HEK293 (cell line): ENCODE results near the gene MLLT6.
A peak's percentile ranks its signal among the peaks of the same experiment; 100 is the strongest.

Source experiments
- BCL11B ChIP-seq: fragments of 450-650 bp; formaldehyde crosslinking; IDR thresholded peaks from 2 replicates; pipeline ENCODE4 v1.5.1; 2016; ENCODE audit warnings: low read depth, missing biosample characterization, missing genetic modification characterization
- FEZF1 ChIP-seq: fragments of 450-650 bp; formaldehyde crosslinking; IDR thresholded peaks from 2 replicates; pipeline ENCODE4 v1.5.1; 2016; ENCODE audit warnings: missing biosample characterization, missing genetic modification characterization
- GLIS2 ChIP-seq: fragments of 450-650 bp; formaldehyde crosslinking; IDR thresholded peaks from 2 replicates; pipeline ENCODE4 v1.5.1; 2016; ENCODE audit warnings: missing biosample characterization, missing genetic modification characterization
- HOXA7 ChIP-seq: sonication (generic); formaldehyde crosslinking; IDR thresholded peaks from 2 replicates; pipeline ENCODE4 v1.8.1; 2022; ENCODE audit warnings: missing genetic modification reagents, borderline replicate concordance
- HOXD13 ChIP-seq: sonication (generic); formaldehyde crosslinking; IDR thresholded peaks from 2 replicates; pipeline ENCODE4 v1.8.0; 2022; ENCODE audit warnings: missing genetic modification reagents, borderline replicate concordance
- IKZF3 ChIP-seq: fragments of 450-650 bp; IDR thresholded peaks from 2 replicates; pipeline ENCODE4 v1.5.0; 2018; ENCODE audit warnings: missing biosample characterization, mild to moderate bottlenecking, missing genetic modification characterization, moderate library complexity
- KLF1 ChIP-seq: fragments of 450-650 bp; formaldehyde crosslinking; IDR thresholded peaks from 2 replicates; pipeline ENCODE4 v1.5.1; 2016; ENCODE audit warnings: missing biosample characterization, missing genetic modification characterization
- KLF16 ChIP-seq: fragments of 450-650 bp; formaldehyde crosslinking; IDR thresholded peaks from 2 replicates; pipeline ENCODE4 v1.5.1; 2017; ENCODE audit warnings: missing biosample characterization, missing genetic modification characterization
- SP7 ChIP-seq: fragments of 450-650 bp; formaldehyde crosslinking; IDR thresholded peaks from 2 replicates; pipeline ENCODE4 v1.5.1; 2016; ENCODE audit warnings: missing biosample characterization, missing genetic modification characterization
- ZBTB48 ChIP-seq: fragments of 450-650 bp; formaldehyde crosslinking; IDR thresholded peaks from 2 replicates; pipeline ENCODE4 v1.5.1; 2016; ENCODE audit warnings: missing biosample characterization, missing genetic modification characterization
- ZBTB7A ChIP-seq: fragments of 450-650 bp; formaldehyde crosslinking; IDR thresholded peaks from 2 replicates; pipeline ENCODE4 v1.5.1; 2016; ENCODE audit warnings: low read depth, missing biosample characterization, missing genetic modification characterization
- ZBTB8A ChIP-seq: fragments of 450-650 bp; formaldehyde crosslinking; IDR thresholded peaks from 2 replicates; pipeline ENCODE4 v1.5.1; 2016; ENCODE audit warnings: missing biosample characterization, missing genetic modification characterization
- ZIC2 ChIP-seq: fragments of 450-650 bp; formaldehyde crosslinking; IDR thresholded peaks from 2 replicates; pipeline ENCODE4 v1.5.1; 2016; ENCODE audit warnings: missing biosample characterization, missing genetic modification characterization
- ZNF146 ChIP-seq: fragments of 450-650 bp; formaldehyde crosslinking; IDR thresholded peaks from 2 replicates; pipeline ENCODE4 v1.5.1; 2016; ENCODE audit warnings: missing biosample characterization, missing genetic modification characterization
- ZNF223 ChIP-seq: fragments of 450-650 bp; formaldehyde crosslinking; IDR thresholded peaks from 2 replicates; pipeline ENCODE4 v1.5.1; 2016; ENCODE audit warnings: missing biosample characterization, missing genetic modification characterization
- ZNF335 ChIP-seq: fragments of 450-650 bp; formaldehyde crosslinking; conservative IDR thresholded peaks from 2 replicates; pipeline ENCODE4 v1.5.1; 2016; ENCODE audit warnings: missing biosample characterization, missing genetic modification characterization
- ZNF366 ChIP-seq: fragments of 450-650 bp; formaldehyde crosslinking; conservative IDR thresholded peaks from 2 replicates; pipeline ENCODE4 v1.5.1; 2016; ENCODE audit warnings: missing biosample characterization, missing genetic modification characterization
- ZNF501 ChIP-seq: fragments of 450-650 bp; formaldehyde crosslinking; IDR thresholded peaks from 2 replicates; pipeline ENCODE4 v1.5.1; 2016; ENCODE audit warnings: missing biosample characterization, missing genetic modification characterization
- ZNF514 ChIP-seq: fragments of 450-650 bp; formaldehyde crosslinking; IDR thresholded peaks from 2 replicates; pipeline ENCODE4 v1.5.1; 2016; ENCODE audit warnings: missing biosample characterization, missing genetic modification characterization
- ZNF558 ChIP-seq: fragments of 450-650 bp; formaldehyde crosslinking; IDR thresholded peaks from 2 replicates; pipeline ENCODE4 v1.5.1; 2016; ENCODE audit warnings: missing biosample characterization, missing genetic modification characterization
- ZNF654 ChIP-seq: fragments of 450-650 bp; formaldehyde crosslinking; IDR thresholded peaks from 2 replicates; pipeline ENCODE4 v1.5.1; 2016; ENCODE audit warnings: low read depth, missing biosample characterization, missing genetic modification characterization
- ZSCAN23 ChIP-seq: fragments of 450-650 bp; formaldehyde crosslinking; IDR thresholded peaks from 2 replicates; pipeline ENCODE4 v1.5.1; 2016; ENCODE audit warnings: missing biosample characterization, missing genetic modification characterization
- ZXDB ChIP-seq: fragments of 450-650 bp; formaldehyde crosslinking; IDR thresholded peaks from 2 replicates; pipeline ENCODE4 v1.5.1; 2016; ENCODE audit warnings: missing biosample characterization, missing genetic modification characterization
- TF ChIP-seq, protein P1 (sequence below): fragments of 450-650 bp; formaldehyde crosslinking; IDR thresholded peaks from 2 replicates; pipeline ENCODE4 v1.5.1; 2016; ENCODE audit warnings: missing biosample characterization, missing genetic modification characterization
- TF ChIP-seq, protein P2 (sequence below): fragments of 450-650 bp; formaldehyde crosslinking; IDR thresholded peaks from 2 replicates; pipeline ENCODE4 v1.5.1; 2017; ENCODE audit warnings: missing biosample characterization, missing genetic modification characterization

MLLT6 gene

GRCh38 chr17:38730526-38731379 lies 25.7 kb downstream of the MLLT6 start (continued):
- TF ChIP-seq ZSCAN23 (tag by site-specific recombination) (peak; percentile 59; the same call in 1 of the 2 replicates), SP7 (tag by site-specific recombination) (peak; percentile 84), ZIC2 (tag by site-specific recombination) (peak; percentile 54), KLF1 (peak; percentile 32; the same call in 1 of the 2 replicates), FEZF1 (tag by site-specific recombination) (peak; percentile 26; the same call in 1 of the 2 replicates), GLIS2 (tag by site-specific recombination) (peak; percentile 66), ZNF558 (tag by site-specific recombination) (no peak), ZXDB (peak; percentile 33; the same call in 1 of the 2 replicates), BCL11B (peak; percentile 20; the same call in 1 of the 2 replicates), ZBTB7A (peak; percentile 39; the same call in 1 of the 2 replicates), ZNF223 (tag by site-specific recombination) (peak; percentile 88), IKZF3 (tag by site-specific recombination) (peak; percentile 74), ZBTB8A (tag by site-specific recombination) (peak; percentile 87), ZNF366 (tag by site-specific recombination) (peak; percentile 71), ZNF514 (tag by site-specific recombination) (no peak), ZNF335 (tag by site-specific recombination) (peak; percentile 86), HOXA7 (no peak), ZNF501 (peak; percentile 74), ZBTB48 (tag by site-specific recombination) (0 out of 2 replicates have a peak, but pooled peaks have one; percentile 31), KLF16 (tag by site-specific recombination) (peak; percentile 35; the same call in 1 of the 2 replicates), HOXD13 (CRISPR knock-in tag) (peak; percentile 66; the same call in 1 of the 2 replicates), ZNF654 (tag by site-specific recombination) (no peak), ZNF146 (tag by site-specific recombination) (peak; percentile 15; the same call in 1 of the 2 replicates)
- TF ChIP-seq, protein P1, sequence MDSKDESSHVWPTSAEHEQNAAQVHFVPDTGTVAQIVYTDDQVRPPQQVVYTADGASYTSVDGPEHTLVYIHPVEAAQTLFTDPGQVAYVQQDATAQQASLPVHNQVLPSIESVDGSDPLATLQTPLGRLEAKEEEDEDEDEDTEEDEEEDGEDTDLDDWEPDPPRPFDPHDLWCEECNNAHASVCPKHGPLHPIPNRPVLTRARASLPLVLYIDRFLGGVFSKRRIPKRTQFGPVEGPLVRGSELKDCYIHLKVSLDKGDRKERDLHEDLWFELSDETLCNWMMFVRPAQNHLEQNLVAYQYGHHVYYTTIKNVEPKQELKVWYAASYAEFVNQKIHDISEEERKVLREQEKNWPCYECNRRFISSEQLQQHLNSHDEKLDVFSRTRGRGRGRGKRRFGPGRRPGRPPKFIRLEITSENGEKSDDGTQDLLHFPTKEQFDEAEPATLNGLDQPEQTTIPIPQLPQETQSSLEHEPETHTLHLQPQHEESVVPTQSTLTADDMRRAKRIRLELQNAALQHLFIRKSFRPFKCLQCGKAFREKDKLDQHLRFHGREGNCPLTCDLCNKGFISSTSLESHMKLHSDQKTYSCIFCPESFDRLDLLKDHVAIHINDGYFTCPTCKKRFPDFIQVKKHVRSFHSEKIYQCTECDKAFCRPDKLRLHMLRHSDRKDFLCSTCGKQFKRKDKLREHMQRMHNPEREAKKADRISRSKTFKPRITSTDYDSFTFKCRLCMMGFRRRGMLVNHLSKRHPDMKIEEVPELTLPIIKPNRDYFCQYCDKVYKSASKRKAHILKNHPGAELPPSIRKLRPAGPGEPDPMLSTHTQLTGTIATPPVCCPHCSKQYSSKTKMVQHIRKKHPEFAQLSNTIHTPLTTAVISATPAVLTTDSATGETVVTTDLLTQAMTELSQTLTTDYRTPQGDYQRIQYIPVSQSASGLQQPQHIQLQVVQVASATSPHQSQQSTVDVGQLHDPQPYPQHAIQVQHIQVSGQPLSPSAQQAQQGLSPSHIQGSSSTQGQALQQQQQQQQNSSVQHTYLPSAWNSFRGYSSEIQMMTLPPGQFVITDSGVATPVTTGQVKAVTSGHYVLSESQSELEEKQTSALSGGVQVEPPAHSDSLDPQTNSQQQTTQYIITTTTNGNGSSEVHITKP (tag by site-specific recombination): peak; percentile 85
- TF ChIP-seq, protein P2, sequence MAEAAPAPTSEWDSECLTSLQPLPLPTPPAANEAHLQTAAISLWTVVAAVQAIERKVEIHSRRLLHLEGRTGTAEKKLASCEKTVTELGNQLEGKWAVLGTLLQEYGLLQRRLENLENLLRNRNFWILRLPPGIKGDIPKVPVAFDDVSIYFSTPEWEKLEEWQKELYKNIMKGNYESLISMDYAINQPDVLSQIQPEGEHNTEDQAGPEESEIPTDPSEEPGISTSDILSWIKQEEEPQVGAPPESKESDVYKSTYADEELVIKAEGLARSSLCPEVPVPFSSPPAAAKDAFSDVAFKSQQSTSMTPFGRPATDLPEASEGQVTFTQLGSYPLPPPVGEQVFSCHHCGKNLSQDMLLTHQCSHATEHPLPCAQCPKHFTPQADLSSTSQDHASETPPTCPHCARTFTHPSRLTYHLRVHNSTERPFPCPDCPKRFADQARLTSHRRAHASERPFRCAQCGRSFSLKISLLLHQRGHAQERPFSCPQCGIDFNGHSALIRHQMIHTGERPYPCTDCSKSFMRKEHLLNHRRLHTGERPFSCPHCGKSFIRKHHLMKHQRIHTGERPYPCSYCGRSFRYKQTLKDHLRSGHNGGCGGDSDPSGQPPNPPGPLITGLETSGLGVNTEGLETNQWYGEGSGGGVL: peak; percentile 32
